NT2/D1 (cell line): ENCODE data around the gene SLC9A7.

Source experiments
- YY1 ChIP-seq: IDR thresholded peaks from 2 replicates; pipeline ENCODE4 v1.6.1; 2011; ENCODE audit not compliant: insufficient read length, insufficient read depth
- ZNF274 ChIP-seq: IDR thresholded peaks from 2 replicates; pipeline ENCODE4 v1.6.1; 2011; ENCODE audit warnings: mild to moderate bottlenecking, low read depth, low read length

DNA sequence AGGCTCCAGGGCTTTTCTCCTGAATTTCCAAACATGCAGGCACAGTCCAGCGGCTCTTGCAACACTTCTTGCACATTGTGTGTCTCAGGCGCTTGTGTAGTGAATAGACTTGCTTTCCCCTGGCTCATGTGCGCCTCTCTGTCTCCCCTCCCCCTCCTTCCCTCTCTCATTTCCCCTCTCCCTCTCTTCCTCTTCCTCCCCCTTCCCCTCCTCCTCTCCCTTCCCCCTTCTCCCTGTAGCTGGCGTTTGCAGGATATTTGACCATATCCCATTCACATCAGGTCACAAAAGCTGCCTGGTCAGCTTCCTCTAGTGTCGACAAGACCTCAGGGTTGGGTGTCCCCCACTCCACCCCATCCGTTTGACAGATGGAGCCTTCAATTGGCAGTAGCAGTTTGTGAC lies 182.9 kb downstream of the SLC9A7 start:
- no peak for TF ChIP-seq ZNF274
- no peak for TF ChIP-seq YY1
